ENCODE results near the gene ZNF689. TPM values are rescaled to one million over a fixed set of nuclear protein-coding genes. Genes with fewer than 3 reads are reported as not detected.
"Not testable (repeated sequence)": the region's sequence is repeated elsewhere in the genome, so short reads cannot be mapped to it uniquely, and the experiment has no call there.

Gene ZNF689
- total RNA-seq, 3 donors from 2014 or later (not counting 1 experiment from before 2014, with no cell fraction given), result 8.8 to 9.3 (median 9.1) TPM

GRCh38 chr16:30637944-30638343 is 27.8 kb upstream of the ZNF689 start:
- intact Hi-C loops (cut with micrococcal nuclease), result loop anchor here (10.0 kb wide), 1 partner anchor 57 kb away; the partner anchor contains the start of gene SRCAP
- no peak for TF ChIP-seq CTCF (IDR thresholded peaks at IDR 0.05)
- Histone ChIP-seq H3K27me3 (ENCODE audit: control insufficient read depth, insufficient read depth, low read length) (no peaks in the 10 kb centered on the region), H3K4me3 (ENCODE audit: low read length) (no peak overlapping the region), H3K27ac (ENCODE audit: low read length) (no peak overlapping the region), H3K36me3 (ENCODE audit: control insufficient read depth, insufficient read depth, low read length) (no peaks in the 10 kb centered on the region), H3K4me1 (ENCODE audit: control insufficient read depth, insufficient read depth, low read length) (peaks cover 17% of the 10 kb centered on the region), H3K9me3 (ENCODE audit: control insufficient read depth, insufficient read depth, low read length) (no peaks in the 10 kb centered on the region)
- Mint-ChIP-seq H3K4me1 (peaks cover 0 to 17% of the 10 kb centered on the region in 2 donors), H3K36me3 (no peaks in the 10 kb centered on the region), H3K4me3 (no peak overlapping the region), H3K27ac (no peak overlapping the region), H3K27me3 (ENCODE audit: low read depth in 2 of 2) (no peaks in the 10 kb centered on the region), H3K9me3 (no peaks in the 10 kb centered on the region)
- ATAC-seq (no peak), DNase-seq (peak in 1 of 2 donors; percentile 70)
- WGBS (ENCODE audit: insufficient coverage), result no CpG with 5 or more reads among the region's 1 CpG

DNA sequence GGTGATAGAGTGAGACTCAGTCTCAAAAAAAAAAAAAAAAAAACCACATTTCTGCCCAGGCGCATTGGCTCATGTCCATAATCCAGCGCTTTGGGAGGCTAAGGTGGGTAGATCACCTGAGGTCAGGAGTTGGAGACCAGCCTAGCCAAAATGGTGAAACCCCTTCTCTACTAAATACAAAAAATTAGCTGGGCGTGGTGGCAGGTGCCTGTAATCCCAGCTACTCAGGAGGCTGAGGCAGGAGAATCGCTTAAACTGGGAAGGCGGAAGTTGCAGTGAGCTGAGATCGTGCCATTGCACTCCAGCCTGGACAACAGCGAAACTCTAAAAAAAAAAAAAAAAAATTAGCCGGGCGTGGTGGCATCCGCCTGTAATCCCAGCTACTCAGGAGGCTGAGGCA is 26.9 kb upstream of the ZNF689 start:
- H3K36me3 Mint-ChIP-seq; H3K4me3 Mint-ChIP-seq; H3K27ac Mint-ChIP-seq; H3K9me3 ChIP-seq (ENCODE audit: control insufficient read depth, insufficient read depth, low read length); H3K27me3 ChIP-seq (ENCODE audit: control insufficient read depth, insufficient read depth, low read length); H3K27me3 Mint-ChIP-seq (ENCODE audit: low read depth in 2 of 2); DNase-seq; H3K4me3 ChIP-seq (ENCODE audit: low read length); H3K9me3 Mint-ChIP-seq; ATAC-seq; H3K36me3 ChIP-seq (ENCODE audit: control insufficient read depth, insufficient read depth, low read length); H3K27ac ChIP-seq (ENCODE audit: low read length): not testable (repeated sequence)
- WGBS (ENCODE audit: insufficient coverage), result 97% methylated on average over 8 of the region's 10 CpGs
- peaks cover 17% of the 10 kb centered on the region for H3K4me1 ChIP-seq (ENCODE audit: control insufficient read depth, insufficient read depth, low read length)
- H3K4me1 Mint-ChIP-seq, result peaks cover 0 to 17% of the 10 kb centered on the region in 2 donors
- intact Hi-C loops (cut with micrococcal nuclease), result loop anchor here (10.0 kb wide), 1 partner anchor 58 kb away; the partner anchor contains the start of gene SRCAP

- Mint-ChIP-seq H3K9me3 (no peaks in the 10 kb centered on the region), H3K27me3 (ENCODE audit: low read depth in 2 of 2) (no peaks in the 10 kb centered on the region), H3K4me3 (peak overlapping the region; percentile 17), H3K36me3 (no peaks in the 10 kb centered on the region), H3K4me1 (peaks cover 0 to 17% of the 10 kb centered on the region in 2 donors), H3K27ac (no peak overlapping the region)
- H3K4me3 ChIP-seq (ENCODE audit: low read length), result no peak overlapping the region
- intact Hi-C loops (cut with micrococcal nuclease), result loop anchor here (10.0 kb wide), 1 partner anchor 58 kb away; the partner anchor contains the start of gene SRCAP
- H3K27me3 ChIP-seq (ENCODE audit: control insufficient read depth, insufficient read depth, low read length), result no peaks in the 10 kb centered on the region
- no peak for TF ChIP-seq CTCF (IDR thresholded peaks at IDR 0.05)
- WGBS (ENCODE audit: insufficient coverage), result 96% methylated on average over 7 of the region's 7 CpGs
- no peaks in the 10 kb centered on the region for H3K36me3 ChIP-seq (ENCODE audit: control insufficient read depth, insufficient read depth, low read length)
- H3K9me3 ChIP-seq (ENCODE audit: control insufficient read depth, insufficient read depth, low read length), result no peaks in the 10 kb centered on the region
- ATAC-seq (no peak), DNase-seq (no peak)
- H3K27ac ChIP-seq (ENCODE audit: low read length), result no peak overlapping the region
- peaks cover 17% of the 10 kb centered on the region for H3K4me1 ChIP-seq (ENCODE audit: control insufficient read depth, insufficient read depth, low read length)
Measured at GRCh38 chr16:30636599-30636998, 26.4 kb upstream of the ZNF689 start.

DNA sequence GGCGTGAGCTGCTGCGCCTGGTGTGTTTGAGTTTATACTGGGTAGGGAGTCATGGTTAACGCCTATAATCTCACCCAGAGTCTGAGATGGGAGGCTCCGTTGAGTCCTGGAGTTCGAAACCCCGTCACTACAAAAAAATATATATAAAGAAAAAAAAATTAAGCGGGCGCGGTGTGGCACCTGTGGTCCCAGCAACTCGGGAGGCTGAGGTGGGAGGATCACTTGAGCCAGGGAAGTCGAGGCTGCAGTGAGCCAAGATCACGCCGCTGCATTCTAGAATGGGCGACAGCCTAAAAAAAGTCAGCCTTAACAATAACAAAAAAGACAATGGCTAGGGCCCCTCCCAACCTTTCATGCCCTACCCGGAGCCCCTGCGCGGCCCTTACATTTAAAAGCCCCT is 23.3 kb upstream of the ZNF689 start:
- Histone ChIP-seq H3K4me3 (ENCODE audit: low read length) (peak overlapping the region; percentile 65), H3K9me3 (ENCODE audit: control insufficient read depth, insufficient read depth, low read length) (no peaks in the 10 kb centered on the region), H3K27me3 (ENCODE audit: control insufficient read depth, insufficient read depth, low read length) (no peaks in the 10 kb centered on the region), H3K27ac (ENCODE audit: low read length) (peak overlapping the region; percentile 96), H3K36me3 (ENCODE audit: control insufficient read depth, insufficient read depth, low read length) (no peaks in the 10 kb centered on the region), H3K4me1 (ENCODE audit: control insufficient read depth, insufficient read depth, low read length) (peaks cover 19% of the 10 kb centered on the region)
- ATAC-seq, result no peak
- DNase-seq, result no peak
- 86% methylated on average over 13 of the region's 17 CpGs for WGBS (ENCODE audit: insufficient coverage)
- no peak for TF ChIP-seq CTCF (IDR thresholded peaks at IDR 0.05)
- Mint-ChIP-seq H3K36me3 (no peaks in the 10 kb centered on the region), H3K27ac (peak overlapping the region; percentile 94 to 97), H3K4me1 (peaks cover 6 to 21% of the 10 kb centered on the region in 2 donors), H3K9me3 (no peaks in the 10 kb centered on the region), H3K27me3 (ENCODE audit: low read depth in 2 of 2) (no peaks in the 10 kb centered on the region), H3K4me3 (peak overlapping the region; percentile 85)
- intact Hi-C loops (cut with micrococcal nuclease), result loop anchor here (10.0 kb wide), 1 partner anchor 61 kb away; the partner anchor contains the start of gene SRCAP

- H3K27me3 Mint-ChIP-seq (ENCODE audit: low read depth in 2 of 2); H3K4me3 ChIP-seq (ENCODE audit: low read length); H3K36me3 ChIP-seq (ENCODE audit: control insufficient read depth, insufficient read depth, low read length); H3K27me3 ChIP-seq (ENCODE audit: control insufficient read depth, insufficient read depth, low read length); H3K36me3 Mint-ChIP-seq; H3K9me3 ChIP-seq (ENCODE audit: control insufficient read depth, insufficient read depth, low read length); DNase-seq; ATAC-seq; H3K9me3 Mint-ChIP-seq; H3K27ac ChIP-seq (ENCODE audit: low read length); H3K4me3 Mint-ChIP-seq: not testable (repeated sequence)
- Mint-ChIP-seq H3K4me1 (peaks cover 7 to 22% of the 10 kb centered on the region in 2 donors), H3K27ac (peak overlapping the region in 1 of 2 donors; percentile 94)
- intact Hi-C loops (cut with micrococcal nuclease), result loop anchor here (10.0 kb wide), 1 partner anchor 62 kb away; the partner anchor contains the start of gene SRCAP
- 96% methylated on average over 4 of the region's 7 CpGs for WGBS (ENCODE audit: insufficient coverage)
- H3K4me1 ChIP-seq (ENCODE audit: control insufficient read depth, insufficient read depth, low read length), result peaks cover 20% of the 10 kb centered on the region
Measured at GRCh38 chr16:30632454-30632853, 22.3 kb upstream of the ZNF689 start.

Data from natural killer cell (primary cell).